ENCODE measurements around the gene IPO4. TPM values are rescaled to one million over a fixed set of nuclear protein-coding genes. Genes with fewer than 3 reads are reported as not detected.
"Not testable (repeated sequence)": the region's sequence is repeated elsewhere in the genome, so short reads cannot be mapped to it uniquely, and the experiment has no call there.

The IPO4 gene
- total RNA-seq, 1 donor from 2014 or later, result 10.5 TPM

- intact Hi-C loops (cut with DNase I); DNase-seq; ATAC-seq (ENCODE audit: poor library complexity): not testable (repeated sequence)
Measured at GRCh38 chr14:24222987-24223386, 34.4 kb upstream of the IPO4 start.

GRCh38 chr14:24219521-24219920 is 30.9 kb upstream of the IPO4 start:
- DNase-seq, result no peak
- intact Hi-C loops (cut with DNase I), result no loop called here
- no peak for ATAC-seq (ENCODE audit: poor library complexity)

GRCh38 chr14:24219080-24219479 is 30.5 kb upstream of the IPO4 start:
- intact Hi-C loops (cut with DNase I), result no loop called here
- ATAC-seq (ENCODE audit: poor library complexity), result no peak
- DNase-seq, result no peak

GRCh38 chr14:24216876-24217275 is 28.3 kb upstream of the IPO4 start:
- ATAC-seq (ENCODE audit: poor library complexity); intact Hi-C loops (cut with DNase I); DNase-seq: not testable (repeated sequence)

- ATAC-seq (ENCODE audit: poor library complexity), result no peak
- no peak for DNase-seq
- intact Hi-C loops (cut with DNase I), result no loop called here
Measured at GRCh38 chr14:24216345-24216699, 27.7 kb upstream of the IPO4 start.

GRCh38 chr14:24215495-24216344 is 27.1 kb upstream of the IPO4 start, which contains the start of gene MDP1:
TSS of gene MDP1 (minus strand) at chr14:24216066. CDS start at chr14:24215955, 111 bp downstream.
- DNase-seq, result peak; percentile 93
- intact Hi-C loops (cut with DNase I), result no loop called here
- peak; percentile 86 for ATAC-seq (ENCODE audit: poor library complexity)

- intact Hi-C loops (cut with DNase I), result no loop called here
- ATAC-seq (ENCODE audit: poor library complexity), result no peak
- no peak for DNase-seq
Measured at GRCh38 chr14:24213866-24214662, 25.4 kb upstream of the IPO4 start.

- ATAC-seq (ENCODE audit: poor library complexity) (peak; percentile 92), DNase-seq (peak; percentile 98)
- intact Hi-C loops (cut with DNase I), result no loop called here
Measured at GRCh38 chr14:24212924-24213865, 24.6 kb upstream of the IPO4 start, which contains the start of gene CHMP4A. TSS of gene CHMP4A (minus strand) at chr14:24213488. CDS start at chr14:24213439, 49 bp downstream.

GRCh38 chr14:24211311-24211710 is 22.7 kb upstream of the IPO4 start:
- no peak for DNase-seq
- no peak for ATAC-seq (ENCODE audit: poor library complexity)
- intact Hi-C loops (cut with DNase I), result no loop called here

DNA sequence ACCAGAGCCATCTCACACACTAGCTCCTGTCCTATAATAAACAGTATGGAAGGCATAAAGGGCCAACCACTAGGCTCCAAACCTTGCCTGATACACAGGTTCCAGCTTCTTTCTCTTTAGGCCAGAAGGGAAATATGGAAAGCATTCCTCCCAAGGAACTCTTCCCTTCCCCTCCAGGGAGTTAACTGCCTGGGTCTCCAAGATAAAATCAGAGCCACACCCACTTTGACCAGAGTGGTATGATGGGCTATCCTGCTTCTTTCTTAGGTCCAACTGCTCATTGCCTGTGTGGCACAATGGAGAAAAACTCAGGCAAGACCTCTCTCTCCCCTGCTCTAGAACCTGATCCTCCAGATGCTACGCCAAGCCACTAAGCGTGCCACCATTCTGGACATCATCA is 19.0 kb upstream of the IPO4 start:
- DNase-seq, result no peak
- intact Hi-C loops (cut with DNase I), result no loop called here
- no peak for ATAC-seq (ENCODE audit: poor library complexity)

- DNase-seq (no peak), ATAC-seq (ENCODE audit: poor library complexity) (no peak)
- intact Hi-C loops (cut with DNase I), result no loop called here
Measured at GRCh38 chr14:24207104-24207551, 18.5 kb upstream of the IPO4 start.

DNA sequence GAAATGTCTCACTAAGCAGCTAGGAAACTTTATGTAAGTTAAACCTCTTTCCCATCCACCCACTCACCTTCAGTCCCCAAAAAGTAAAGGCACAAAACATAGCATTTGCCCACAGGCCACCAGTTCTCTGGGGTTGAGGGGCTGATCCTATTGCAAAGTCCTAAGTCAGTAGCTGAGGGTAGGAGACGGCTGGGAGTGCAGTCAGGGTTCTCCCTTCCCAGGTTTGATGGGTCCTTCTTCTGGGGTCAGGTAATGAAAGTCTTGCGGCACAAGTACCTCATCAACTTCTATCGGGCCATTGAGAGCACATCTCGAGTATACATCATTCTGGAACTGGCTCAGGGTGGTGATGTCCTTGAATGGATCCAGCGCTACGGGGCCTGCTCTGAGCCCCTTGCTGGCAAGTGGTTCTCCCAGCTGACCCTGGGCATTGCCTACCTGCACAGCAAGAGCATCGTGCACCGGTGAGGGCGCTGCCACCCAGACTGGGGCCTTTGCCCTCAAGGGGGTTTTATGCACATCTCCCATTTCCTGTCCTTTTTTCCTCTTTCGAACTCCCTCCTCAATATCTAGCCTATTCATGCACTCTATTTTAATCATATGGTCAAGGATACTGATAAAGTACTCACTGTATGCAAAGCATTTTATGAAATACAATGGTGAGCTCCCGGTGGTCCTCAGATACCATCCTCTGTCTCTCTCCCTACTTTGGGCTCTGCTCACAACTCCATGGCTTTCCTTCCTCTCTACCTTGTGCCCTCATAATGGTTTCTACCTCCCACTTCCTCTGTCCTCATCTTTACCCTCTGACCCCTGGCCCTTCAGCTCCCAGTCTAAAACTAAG is 17.9 kb upstream of the IPO4 start:
- no peak for DNase-seq
- intact Hi-C loops (cut with DNase I), result no loop called here
- ATAC-seq (ENCODE audit: poor library complexity), result no peak

DNA sequence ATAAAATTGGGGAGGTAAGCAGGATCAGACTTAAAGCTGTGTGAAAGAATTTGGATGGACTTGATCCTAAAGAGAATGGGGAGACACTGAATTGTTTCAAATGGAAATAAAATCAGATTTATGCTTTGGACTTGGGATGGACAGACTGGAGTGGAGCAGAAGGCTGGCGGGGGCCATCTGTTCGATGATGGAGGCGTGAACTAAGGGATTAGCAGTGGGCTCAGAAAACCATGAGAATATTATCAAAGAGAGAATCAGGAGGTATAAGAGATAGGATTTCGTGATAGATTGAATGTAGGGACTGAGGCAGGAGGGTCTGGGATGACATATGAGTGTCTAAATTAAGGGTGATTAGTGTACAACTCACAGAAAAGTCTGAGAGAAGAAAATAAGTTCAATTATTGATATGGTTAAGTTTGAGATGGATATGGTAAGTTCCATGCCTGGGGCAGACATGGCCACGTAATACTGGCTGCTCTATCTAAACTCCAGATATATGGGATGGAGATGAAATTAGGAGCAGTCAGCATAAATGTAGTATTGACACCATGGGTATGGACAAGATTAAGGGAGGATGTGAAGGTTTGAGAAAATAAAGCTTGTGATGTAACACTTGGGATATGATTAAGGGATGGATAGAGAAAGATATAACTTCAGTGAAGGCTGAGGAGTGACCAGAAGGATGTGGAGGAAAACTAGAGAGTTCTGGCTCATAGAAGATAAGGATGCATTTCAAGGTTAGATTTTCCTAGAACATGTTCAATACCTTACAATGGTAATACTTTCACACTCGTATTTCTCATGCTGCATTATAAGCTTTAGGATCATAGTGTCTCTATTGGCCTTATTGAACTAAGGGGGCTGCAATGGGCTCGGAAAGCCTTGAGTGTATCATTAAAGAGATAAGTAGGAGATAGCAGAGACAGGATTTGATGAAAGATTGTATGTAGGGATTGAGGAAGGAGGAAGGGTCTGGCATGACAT is 15.8 kb upstream of the IPO4 start:
- intact Hi-C loops (cut with DNase I), result no loop called here
- no peak for ATAC-seq (ENCODE audit: poor library complexity)
- DNase-seq, result no peak

DNA sequence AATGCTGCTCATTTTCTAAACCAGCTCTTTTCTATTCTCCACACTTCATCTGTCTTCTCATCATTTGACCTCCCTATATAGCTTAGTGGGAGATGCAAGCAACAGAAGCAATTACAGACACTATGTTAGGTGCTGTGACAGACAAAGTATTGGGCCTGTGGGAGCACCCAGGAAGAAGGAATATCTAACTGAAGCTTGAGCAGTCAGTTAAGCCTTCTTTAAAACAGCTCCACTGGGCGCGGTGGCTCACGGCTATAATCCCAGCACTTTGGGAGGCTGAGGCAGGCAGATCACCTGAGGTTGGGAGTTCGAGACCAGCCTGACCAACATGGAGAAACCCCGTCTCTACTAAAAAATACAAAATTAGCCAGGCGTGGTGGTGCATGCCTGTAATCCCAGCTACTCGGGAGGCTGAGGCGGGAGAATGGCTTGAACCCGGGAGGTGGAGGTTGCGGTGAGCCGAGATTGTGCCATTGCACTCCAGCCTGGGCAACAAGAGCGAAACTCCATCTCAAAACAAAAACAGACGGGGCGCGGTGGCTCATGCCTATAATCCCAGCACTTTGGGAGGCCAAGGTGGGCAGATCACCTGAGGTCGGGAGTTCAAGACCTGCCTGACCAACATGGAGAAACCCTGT is 14.8 kb upstream of the IPO4 start:
- intact Hi-C loops (cut with DNase I); ATAC-seq (ENCODE audit: poor library complexity); DNase-seq: not testable (repeated sequence)

GRCh38 chr14:24202538-24202937 is 13.9 kb upstream of the IPO4 start:
- ATAC-seq (ENCODE audit: poor library complexity); intact Hi-C loops (cut with DNase I); DNase-seq: not testable (repeated sequence)

Data from Right ventricle myocardium superior (tissue), 1 donor.